Keratinocyte (primary cell): ENCODE measurements around the gene HSFX3.
"Not testable (repeated sequence)": the region's sequence is repeated elsewhere in the genome, so short reads cannot be mapped to it uniquely, and the experiment has no call there.

ENCODE experiments used
- EZH2 ChIP-seq: IDR thresholded peaks from one replicate; pipeline ENCODE4 v1.6.1; 2012; ENCODE audit warnings: inconsistent platforms, mild to moderate bottlenecking, low read length, moderate library complexity
- TF ChIP-seq, protein P1 (sequence below), 3 experiments: IDR thresholded peaks in 1 of 3; conservative IDR thresholded peaks in 1 of 3; optimal IDR thresholded peaks in 1 of 3; 2 replicates in 2 of 3; 3 replicates in 1 of 3; pipeline versions ENCODE3 to v1.5.1; 2011; ENCODE audit warnings: low read length in 3 of 3, mild to moderate bottlenecking in 3 of 3, moderate library complexity in 2 of 3, control low read depth in 1 of 3, inconsistent platforms in 1 of 3; ENCODE audit not compliant: insufficient read depth in 2 of 3; ENCODE audit errors: extremely low read depth in 1 of 3

DNA sequence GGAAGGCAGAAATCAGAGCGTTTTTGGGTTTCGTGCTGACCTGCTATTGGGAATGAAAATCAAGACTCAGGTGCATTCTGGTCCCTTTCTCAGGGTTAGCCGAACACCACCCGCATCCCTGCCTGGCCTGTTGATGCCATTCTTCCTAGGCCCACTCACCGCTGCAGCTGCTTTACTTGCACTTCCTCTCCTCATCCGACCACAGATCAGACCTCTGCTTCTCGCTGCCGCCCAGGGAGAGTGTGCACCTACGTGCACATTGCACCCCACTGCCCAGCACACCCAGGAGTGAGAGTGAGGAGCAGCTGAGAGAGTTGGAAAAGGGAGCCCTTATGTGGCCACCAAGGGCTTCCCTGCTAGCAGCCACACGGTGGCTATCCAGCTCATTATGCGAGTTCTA lies 12.2 kb downstream of the HSFX3 start:
- TF ChIP-seq, protein P1, sequence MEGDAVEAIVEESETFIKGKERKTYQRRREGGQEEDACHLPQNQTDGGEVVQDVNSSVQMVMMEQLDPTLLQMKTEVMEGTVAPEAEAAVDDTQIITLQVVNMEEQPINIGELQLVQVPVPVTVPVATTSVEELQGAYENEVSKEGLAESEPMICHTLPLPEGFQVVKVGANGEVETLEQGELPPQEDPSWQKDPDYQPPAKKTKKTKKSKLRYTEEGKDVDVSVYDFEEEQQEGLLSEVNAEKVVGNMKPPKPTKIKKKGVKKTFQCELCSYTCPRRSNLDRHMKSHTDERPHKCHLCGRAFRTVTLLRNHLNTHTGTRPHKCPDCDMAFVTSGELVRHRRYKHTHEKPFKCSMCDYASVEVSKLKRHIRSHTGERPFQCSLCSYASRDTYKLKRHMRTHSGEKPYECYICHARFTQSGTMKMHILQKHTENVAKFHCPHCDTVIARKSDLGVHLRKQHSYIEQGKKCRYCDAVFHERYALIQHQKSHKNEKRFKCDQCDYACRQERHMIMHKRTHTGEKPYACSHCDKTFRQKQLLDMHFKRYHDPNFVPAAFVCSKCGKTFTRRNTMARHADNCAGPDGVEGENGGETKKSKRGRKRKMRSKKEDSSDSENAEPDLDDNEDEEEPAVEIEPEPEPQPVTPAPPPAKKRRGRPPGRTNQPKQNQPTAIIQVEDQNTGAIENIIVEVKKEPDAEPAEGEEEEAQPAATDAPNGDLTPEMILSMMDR (optimal IDR thresholded peaks at IDR 0.05 in 1 of 3, IDR thresholded peaks at IDR 0.05 in 1 of 3, conservative IDR thresholded peaks at IDR 0.05 in 1 of 3; ENCODE audit: extremely low read depth in 1 of 3, insufficient read depth in 2 of 3, low read length in 3 of 3): not testable (repeated sequence)
- TF ChIP-seq EZH2: not testable (repeated sequence)
